ENCODE measurements around the gene CD80.

The CD80 gene

DNA sequence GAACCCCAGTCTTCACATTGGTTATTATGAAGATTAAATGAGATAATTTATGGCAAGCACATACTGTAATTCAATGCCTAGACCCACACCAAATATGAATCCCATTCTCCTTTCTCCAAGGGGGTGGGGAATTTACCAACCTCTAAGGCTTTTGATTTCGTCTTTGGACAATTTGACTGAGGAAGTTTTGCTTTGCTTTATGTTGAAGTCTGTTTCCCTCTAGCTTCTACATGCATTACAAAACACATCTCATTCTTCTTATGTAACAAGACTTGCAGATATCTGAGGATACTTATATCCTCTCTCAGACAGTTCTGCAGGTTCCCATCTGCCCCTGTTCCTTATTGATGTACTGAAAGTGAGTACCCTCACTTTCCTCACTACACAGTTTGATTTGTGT lies 12.2 kb downstream of the CD80 start:
- no peak for DNase-seq

DNA sequence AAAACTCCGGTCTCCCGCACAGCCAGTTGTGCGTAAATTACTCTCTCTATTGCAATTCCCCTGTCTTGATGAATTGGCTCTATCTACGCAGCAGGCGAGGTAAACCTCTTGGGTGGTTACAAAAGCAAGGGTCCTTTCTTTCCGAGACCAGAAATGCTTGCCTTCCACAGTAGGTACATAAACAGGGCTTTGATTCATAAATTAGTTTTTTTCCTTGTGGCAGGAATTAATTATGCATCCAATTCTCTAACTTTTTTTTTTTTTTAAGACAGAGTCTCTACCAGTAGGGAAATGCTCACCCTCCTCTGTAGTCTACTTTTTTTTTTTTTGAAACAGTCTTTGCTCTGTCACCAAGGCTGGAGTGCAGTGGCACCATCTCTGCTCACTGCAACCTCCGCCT lies 16.3 kb downstream of the CD80 start:
- DNase-seq, result no peak

DNA sequence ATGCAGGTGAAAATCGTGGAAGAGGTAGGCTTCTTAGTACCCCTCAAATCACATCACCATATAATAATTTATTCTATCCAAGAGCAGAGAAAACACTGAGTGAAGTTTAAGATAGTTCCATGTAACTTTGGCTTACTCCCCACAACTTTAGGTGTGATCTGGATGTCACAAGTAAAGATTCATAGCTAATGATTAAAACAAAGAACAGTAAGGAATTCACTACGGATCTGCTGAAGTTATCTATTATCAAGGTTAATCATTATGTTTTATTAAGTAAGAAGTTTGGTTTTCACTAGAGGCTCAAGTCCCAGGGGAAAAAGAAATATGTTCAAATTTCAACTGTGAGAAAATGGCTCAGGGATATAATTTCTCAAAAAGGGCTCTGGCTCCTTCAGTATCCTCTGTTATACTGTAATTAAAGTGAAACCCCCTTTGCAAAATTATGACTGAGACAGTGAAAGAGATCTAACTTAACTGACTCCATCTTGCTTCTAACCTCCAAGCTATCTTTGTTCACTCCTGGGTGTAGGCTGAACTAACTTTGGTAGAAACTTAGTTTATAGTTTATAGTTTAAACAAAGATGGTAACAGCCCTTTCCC lies 17.1 kb downstream of the CD80 start:
- DNase-seq, result no peak

DNA sequence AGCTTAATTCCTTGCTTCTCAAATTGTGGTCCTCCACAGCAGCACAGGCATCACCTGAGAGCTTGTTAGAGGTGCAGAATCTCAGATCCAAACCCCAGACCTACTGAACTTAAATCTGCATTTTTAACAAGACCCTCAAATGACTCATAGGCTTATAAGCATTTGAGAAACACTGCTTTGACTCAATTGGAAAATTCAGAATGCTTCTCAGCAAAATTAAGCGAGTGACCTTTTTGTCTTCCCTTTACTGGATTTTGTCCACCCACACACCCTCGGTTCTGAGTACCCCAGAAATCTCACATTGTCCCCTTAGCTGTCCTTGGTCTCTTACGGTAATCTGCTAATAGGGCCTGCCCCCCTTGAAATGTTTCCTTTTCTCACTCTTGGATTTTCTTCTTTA lies 17.9 kb downstream of the CD80 start:
- no peak for DNase-seq

DNA sequence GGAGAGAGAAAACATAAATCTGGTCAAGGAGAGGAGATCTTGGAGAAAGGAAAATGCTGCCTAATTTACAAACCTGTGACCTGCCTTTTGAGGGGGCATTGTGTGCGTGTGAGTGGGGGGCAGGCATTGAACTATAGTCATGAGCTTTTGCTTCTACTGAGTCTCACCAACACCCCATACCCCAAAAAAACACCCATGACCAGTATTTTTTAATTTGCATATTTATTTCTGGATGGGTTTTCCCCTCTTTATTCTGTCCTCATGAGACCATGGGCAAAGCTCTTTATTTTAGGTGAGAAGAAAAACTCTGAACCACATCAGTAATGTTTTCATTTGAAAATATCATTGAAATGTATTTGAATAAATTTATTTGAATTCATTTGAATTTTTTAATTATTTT lies 20.6 kb downstream of the CD80 start:
- no peak for DNase-seq

DNA sequence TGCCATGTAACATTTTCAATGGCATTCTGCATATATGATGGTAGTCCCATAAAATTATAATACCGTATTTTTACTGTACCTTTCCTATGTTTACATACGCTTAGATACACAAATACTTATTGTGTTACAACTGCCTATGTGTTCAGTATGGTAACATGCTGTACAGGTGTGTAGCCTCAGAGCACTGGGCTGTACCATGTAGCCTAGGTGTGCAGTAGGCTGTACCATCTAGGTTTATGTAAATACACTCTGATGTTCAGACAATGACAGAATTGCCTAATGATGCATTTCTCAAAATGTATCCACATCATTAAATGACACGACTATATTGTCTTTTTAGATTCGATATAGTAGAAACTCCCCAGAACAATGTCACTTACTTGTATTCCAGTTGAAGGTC lies 22.7 kb downstream of the CD80 start:
- DNase-seq, result no peak

DNA sequence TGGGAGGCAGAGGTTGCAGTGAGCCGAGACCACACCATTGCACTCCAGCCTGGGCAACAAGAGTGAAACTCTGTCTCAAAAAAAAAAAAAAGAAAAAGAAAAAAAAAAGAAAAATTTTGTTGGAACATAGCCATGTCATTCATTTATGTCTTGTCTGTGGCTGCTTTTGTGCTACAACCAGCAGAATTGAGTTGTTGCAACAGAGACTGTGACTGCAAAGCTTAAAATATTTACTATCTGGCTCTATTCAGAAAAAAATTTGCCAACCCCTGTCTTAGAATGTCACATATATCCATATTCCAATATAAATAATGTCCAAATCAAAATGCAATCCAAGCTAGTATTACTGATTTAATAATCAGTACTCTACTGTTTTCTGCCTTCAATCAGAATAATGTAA lies 25.1 kb downstream of the CD80 start:
- no peak for DNase-seq

DNA sequence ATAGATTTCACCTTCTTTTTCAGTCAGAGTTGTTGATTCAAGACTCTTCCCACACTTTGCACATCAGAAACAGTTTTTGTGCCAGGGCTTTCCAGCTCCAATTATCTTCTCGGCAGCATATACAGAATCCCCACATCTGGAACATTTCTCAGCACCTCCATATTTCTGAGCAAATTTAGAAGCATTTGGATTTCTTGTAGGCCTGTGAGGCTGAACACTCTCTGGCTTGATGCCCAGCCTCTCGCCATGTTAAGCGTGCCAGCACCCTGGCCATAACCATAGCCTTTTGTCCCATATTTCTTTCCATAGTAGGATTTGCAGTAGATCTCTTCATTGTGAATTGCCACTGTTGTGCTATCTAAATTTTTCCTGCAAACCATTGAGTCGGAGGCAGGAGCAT lies 28.3 kb downstream of the CD80 start:
- DNase-seq, result no peak

DNA sequence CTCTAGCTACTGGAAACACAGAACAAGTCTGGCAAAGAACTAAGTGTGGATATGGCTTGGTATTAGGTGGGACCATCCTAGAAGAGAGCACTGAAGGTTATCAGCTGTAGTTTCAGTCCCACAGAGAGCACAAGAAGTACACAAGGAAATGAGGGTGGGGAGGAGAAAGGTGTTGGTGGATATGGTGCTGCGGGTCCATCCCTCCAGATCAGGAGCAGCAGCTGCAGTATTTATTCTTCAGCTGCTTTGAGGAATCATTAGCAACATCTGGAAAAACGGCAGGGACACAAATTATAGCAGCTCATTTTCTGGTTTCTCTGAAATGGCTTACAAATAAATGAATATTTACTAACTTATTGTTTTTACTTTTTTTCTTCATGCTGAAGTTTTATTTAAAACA lies 29.0 kb downstream of the CD80 start:
- no peak for DNase-seq

DNA sequence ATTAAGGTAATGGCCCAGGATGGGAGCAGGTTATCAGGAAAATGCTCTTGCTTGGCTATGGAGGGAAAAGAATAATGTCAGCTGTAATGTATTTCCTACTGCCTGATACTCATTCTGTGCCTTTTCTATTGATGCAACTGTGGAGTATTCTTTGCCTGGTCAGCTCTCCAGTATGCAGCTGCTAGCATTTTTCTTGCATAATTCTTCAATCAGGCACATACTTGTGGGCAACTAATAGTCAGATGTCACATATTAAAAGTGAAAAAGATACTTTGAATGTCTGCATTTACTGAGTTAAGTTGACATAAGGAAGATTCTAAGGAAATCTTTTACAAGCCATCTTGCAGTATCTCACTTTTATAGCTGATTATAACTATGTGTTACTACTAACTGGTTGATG lies 29.5 kb downstream of the CD80 start:
- no peak for DNase-seq

DNA sequence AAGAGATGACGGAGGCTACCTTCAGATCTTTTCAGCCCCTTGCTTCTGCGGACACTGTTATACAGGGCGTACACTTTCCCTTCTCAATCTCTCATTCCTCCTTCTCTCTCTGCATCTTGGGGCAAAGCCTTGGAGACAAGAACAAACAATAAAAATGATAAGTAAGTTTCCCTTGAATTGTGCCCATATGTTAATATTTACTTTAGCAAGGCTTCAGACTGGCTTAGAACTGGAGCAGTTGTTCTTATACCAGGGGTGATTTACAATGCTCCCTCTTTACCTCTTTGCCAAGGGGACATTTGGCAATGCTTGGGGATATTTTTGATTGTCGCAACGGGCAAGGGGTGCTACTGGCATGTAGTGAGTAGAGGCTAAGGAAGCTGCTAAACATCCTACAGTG lies 31.7 kb downstream of the CD80 start:
- DNase-seq, result no peak

DNA sequence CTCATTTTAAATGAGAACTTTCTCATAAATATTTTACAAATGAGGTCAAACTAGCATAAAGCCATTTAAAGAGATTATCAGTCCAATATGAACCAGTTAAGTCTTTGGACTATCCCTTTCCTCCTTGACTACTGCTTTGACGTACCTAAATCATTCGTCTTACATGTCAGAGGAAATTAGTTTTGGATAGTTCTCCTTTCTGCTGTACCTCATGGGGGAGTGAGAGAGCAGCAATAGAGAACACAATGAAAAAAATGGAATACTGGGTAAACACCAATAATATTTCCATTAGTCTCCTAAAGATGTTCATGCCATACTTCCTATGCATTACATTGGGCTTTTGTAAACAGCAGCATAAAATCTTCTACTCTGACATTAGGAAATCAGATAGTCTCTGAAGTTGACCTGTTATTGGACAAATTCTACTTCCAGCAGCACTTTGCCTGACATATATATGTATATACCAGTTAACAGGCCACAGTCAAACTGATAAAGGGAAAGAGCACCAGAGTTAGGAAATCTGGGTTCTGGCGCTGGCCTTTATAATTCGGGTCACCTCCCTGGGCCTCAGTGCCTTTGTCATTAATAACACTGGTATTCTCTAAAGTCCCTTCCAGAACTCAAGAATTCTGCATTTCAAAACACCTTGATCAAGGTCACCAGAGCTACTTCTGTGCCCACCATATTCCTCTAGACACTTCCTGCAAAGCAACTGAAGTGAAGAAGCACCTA lies 34.3 kb downstream of the CD80 start:
- DNase-seq, result peak; percentile 26 to 63 (median 44)

DNA sequence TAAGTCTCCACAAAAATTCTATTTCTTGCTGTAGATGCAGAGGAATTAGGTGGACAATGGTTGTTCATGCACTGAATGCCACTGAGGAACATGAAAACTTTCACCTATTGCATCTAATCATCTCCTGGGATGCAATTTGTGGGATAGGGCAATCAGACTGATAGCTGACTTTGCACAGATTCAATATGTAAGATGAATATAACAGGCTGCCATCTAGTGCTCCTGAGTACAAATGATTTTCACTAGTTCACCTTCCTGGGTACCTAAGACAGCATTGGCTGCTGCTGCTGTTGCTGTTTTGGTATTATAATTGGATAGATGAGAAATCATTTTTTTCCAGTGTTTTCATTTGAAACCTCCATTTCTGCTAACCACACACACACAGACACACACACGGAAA lies 41.4 kb downstream of the CD80 start:
- no peak for DNase-seq

DNA sequence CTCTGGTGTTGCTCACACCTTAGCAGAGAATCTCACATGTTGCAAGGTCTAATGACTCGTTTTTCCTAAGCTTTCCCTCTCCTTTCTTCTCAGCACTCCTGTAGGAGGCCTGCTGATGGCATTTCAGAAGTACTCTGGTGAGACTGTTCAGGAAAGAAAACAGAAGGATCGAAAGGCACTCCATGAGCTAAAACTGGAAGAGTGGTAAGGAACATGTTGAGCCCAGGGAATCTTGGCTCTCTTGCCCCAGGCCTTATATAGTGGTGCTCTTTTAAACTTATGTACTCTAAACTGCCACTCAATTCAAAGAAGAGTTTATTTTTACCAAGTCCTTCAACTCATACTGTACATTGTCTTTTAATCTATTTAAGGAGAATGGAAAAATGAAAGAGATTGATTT lies 42.3 kb downstream of the CD80 start:
- DNase-seq, result no peak

DNA sequence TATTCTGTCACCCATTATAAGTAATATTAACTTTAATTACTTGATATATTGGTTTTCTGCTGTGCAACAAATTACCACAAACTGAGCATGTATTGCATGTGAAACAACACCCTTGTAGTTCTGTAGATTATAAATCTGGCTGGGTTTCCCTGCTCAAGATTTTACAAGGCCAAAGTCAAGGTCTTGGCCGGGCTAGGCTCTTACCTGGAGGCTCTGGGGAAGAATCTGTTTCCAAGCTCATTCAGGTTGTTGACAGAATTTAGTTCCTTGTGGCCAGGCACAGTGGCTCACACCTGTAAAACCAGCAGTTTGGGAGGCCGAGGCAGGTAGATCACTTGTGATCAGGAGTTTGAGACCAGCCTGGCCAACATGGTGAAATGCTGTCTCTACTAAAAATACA lies 44.8 kb downstream of the CD80 start:
- DNase-seq, result no peak

DNA sequence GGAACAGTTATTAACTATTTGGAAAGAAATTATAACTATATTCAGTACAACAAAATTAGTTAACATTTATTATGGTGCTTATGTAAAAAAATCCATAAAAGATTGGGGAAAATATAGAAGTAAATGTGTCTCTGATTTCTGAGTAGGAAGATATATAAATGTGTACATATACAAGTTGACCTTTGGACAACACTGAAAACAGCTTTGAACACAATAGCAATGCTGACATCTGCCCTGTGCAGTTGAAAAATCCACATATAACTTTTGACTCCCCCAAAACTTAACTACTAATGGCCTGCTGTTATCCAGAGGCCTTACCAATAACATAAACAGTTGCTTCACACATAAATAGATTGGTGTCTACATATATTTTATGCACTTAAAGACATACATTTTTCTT lies 48.7 kb downstream of the CD80 start:
- DNase-seq, result no peak

DNA sequence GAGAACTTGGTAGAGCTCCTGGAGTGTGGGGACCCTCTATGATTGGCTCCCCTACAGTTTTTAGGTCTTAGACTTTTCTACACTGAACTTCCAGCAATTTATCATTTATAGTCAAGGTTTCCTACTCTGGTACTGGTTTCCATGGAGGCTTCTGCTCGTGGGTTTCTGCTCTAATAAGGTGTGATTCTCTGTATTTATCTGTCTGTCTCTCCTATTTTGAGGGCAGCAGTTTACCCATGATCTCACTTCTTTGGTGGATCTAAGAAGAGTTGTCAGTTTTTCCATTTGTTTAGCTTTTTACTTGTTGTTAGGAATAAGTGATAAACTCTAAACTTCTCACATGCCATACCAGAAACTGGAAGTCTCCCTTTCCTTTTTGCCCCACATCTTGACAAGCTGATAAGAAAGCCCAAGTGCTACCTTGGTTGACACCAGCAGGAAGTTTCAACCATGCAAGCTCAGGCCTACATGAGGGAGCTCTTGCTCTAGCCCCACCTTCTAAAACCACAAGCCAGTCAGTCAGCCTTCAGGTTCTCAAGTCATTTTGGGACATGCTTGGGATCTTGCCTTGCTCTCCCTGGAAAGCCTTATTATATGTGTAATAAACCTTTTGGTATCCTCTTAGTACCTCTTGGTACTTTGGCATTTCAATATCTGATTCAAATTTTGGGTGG lies 51.1 kb downstream of the CD80 start:
- no peak for DNase-seq

DNA sequence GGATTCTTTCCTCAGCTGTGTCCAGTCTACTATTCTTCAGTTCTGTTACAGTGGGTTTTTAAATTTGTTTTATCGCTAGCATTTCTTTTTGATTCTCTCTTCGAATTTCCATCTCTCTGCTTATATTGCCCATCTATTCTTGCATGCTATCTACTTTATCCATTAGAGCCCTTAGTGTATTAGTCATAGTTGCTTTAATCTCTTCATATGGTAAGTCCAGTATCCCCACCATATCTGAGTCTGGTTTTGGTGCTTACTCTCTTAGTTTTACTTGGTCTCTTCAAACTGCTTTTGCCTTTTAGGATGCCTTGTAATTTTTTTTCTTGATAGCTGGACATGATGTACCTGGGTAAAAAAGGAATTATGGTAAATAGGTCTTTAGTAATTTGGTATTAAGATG lies 52.0 kb downstream of the CD80 start:
- no peak for DNase-seq

DNA sequence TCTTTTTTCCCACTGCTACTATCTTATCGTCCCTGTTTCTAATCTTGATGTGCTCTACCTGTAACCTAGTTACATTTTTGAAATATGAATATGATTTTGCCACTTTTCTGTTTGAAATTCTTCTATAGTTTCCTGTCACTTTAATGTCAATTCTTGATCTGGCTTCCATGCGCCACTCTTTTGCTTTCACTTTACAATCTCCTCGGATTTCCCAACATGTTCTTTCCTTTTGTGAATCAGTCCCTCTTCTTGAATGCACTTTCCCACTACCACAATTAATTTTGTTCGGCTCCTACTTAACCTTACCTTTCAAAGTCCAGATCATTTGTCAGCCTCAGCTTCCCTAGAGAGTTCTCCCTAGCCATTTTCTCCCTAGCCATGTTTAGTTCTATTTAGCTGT lies 52.8 kb downstream of the CD80 start:
- no peak for DNase-seq

DNA sequence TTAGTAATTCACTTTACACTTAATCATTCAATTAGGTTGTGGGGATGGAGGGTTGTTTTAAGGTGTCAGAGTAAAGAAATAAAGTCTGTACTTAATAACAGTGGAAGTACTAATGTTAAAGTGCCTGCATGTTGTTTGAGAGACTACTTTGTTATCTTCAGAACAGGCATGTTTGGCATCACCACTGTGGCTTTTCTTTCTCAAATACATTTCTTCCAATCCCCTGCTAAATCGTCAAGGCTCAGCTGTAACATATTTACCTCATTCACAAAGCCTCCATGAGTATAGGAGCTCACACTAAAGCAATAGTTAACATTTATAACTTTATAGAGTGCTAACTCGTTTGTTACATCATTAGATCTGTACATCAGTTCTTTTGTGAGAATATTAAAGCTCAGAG lies 58.5 kb downstream of the CD80 start:
- DNase-seq, result no peak

DNA sequence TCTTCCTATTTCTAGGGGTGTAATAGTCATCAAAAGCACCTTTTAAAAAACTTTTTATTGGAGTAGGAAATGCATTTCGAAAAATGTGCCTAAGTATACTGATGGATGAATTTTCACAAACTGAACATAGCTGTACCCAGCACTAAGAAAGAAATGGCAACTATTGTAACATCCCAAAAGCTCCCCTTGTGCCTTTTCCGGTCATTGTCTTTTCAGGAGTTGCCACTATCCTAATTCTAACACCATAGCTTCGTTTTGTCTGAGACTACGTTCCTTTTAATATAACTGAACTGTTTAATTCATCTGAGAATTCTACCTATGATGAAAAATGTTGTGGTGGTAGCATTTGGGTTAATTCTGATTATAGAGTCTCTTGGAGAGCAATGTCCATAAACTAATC lies 59.1 kb downstream of the CD80 start:
- no peak for DNase-seq

DNA sequence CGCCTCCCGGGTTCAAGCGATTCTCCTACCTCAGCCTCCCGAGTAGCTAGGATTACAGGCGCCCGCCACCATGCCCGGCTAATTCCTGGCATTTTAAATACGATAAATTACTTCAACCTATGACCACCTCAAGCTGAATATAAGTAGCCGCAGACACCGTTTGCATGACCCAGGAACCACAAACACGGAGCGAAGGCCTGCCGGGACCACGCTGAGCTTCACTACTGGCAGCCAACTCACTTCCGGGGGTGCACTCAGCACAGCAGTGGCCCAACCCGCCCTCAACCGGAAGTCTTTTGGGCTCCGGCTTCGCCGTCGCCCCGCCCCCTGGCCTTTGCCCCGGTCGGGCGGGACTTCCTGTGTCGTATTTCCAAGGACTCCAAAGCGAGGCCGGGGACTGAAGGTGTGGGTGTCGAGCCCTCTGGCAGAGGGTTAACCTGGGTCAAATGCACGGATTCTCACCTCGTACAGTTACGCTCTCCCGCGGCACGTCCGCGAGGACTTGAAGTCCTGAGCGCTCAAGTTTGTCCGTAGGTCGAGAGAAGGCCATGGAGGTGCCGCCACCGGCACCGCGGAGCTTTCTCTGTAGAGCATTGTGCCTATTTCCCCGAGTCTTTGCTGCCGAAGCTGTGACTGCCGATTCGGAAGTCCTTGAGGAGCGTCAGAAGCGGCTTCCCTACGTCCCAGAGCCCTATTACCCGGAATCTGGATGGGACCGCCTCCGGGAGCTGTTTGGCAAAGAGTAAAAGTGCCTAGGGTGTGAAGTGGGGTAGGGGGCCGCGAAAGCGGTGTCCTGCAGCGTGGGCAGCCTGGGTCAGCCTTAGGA lies 61.0 kb downstream of the CD80 start, which contains the start of gene TIMMDC1:
Gene TIMMDC1 (plus strand): TSS at position 362 of the 826 bp plus-strand sequence. CDS start 187 bp downstream, at position 549.
- peak; percentile 98 to 99 (median 99) for DNase-seq

DNA sequence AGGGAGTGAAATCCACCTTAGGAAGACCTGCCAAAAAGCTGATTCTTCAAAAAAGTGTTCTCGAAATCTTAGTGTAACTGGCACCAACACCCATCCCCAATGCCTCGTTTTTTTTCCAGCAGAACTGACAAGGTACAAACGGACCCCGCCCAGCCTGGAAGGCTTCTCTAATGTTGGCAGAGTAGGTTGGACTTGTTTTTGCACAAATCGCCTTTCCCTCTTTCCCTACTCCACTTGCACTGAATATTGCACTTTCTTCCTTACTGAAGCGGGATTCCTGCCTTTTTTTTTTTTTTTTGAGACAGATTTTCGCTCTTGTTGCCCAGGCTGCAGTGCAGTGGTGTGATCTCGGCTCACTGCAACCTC lies 61.6 kb downstream of the CD80 start:
- peak; percentile 8 to 48 (median 31) for DNase-seq
